ENCODE data around the gene CRTC1.

The CRTC1 gene

GRCh38 chr19:18788529-18789421 lies 105.3 kb downstream of the CRTC1 start:
- DNase-seq: no peak

- DNase-seq: no peak
Observed at GRCh38 chr19:18789422-18789869, 106.0 kb downstream of the CRTC1 start.

GRCh38 chr19:18789883-18790565 lies 106.5 kb downstream of the CRTC1 start:
- DNase-seq: peak in 1 of 2 experiments; percentile 11

- no peak for DNase-seq
Observed at GRCh38 chr19:18790566-18791314, 107.3 kb downstream of the CRTC1 start, which contains the start of gene COMP. Gene COMP, minus strand, starts transcription at chr19:18791305. Its CDS starts 36 bp downstream, at chr19:18791269.

- no peak for DNase-seq
Observed at GRCh38 chr19:18791315-18791678, 107.8 kb downstream of the CRTC1 start.

- DNase-seq: no peak
Observed at GRCh38 chr19:18792661-18793060, 109.2 kb downstream of the CRTC1 start.

- no peak for DNase-seq
Observed at GRCh38 chr19:18793144-18794028, 109.9 kb downstream of the CRTC1 start.

GRCh38 chr19:18794029-18794313 lies 110.5 kb downstream of the CRTC1 start:
- no peak for DNase-seq

GRCh38 chr19:18794692-18795091 lies 111.2 kb downstream of the CRTC1 start:
- no peak for DNase-seq

- DNase-seq: no peak
Observed at GRCh38 chr19:18795540-18795939, 112.1 kb downstream of the CRTC1 start.

- DNase-seq: no peak
Observed at GRCh38 chr19:18796239-18796638, 112.8 kb downstream of the CRTC1 start.

- DNase-seq: no peak
Observed at GRCh38 chr19:18798384-18799352, 115.2 kb downstream of the CRTC1 start.

GRCh38 chr19:18799389-18799970 lies 116.0 kb downstream of the CRTC1 start:
- no peak for DNase-seq

- no peak for DNase-seq
Observed at GRCh38 chr19:18800079-18800478, 116.6 kb downstream of the CRTC1 start.

- DNase-seq: no peak
Observed at GRCh38 chr19:18800636-18801035, 117.2 kb downstream of the CRTC1 start.

GRCh38 chr19:18802354-18802753 lies 118.9 kb downstream of the CRTC1 start:
- no peak for DNase-seq

GRCh38 chr19:18803550-18804138 lies 120.2 kb downstream of the CRTC1 start:
- no peak for DNase-seq

GRCh38 chr19:18804139-18804601 lies 120.7 kb downstream of the CRTC1 start:
- no peak for DNase-seq

- DNase-seq: no peak
Observed at GRCh38 chr19:18804643-18805042, 121.2 kb downstream of the CRTC1 start.

GRCh38 chr19:18807861-18808331 lies 124.4 kb downstream of the CRTC1 start:
- DNase-seq: no peak

Measured in activated CD4-positive, alpha-beta T cell treated with anti-CD3 and anti-CD28 coated beads, Interleukin-2, amount 50 U/mL, for 4 hours (primary cell).